HG03159 (cell line): ENCODE data around the gene DIP2C.

Experiments used
- ATAC-seq: cut with Tn5 transposase; IDR thresholded peaks from one replicate; pipeline ENCODE4 v1.9.1; 2021; ENCODE audit warnings: mild to moderate bottlenecking, moderate library complexity; ENCODE audit not compliant: unreplicated experiment

The DIP2C gene

DNA sequence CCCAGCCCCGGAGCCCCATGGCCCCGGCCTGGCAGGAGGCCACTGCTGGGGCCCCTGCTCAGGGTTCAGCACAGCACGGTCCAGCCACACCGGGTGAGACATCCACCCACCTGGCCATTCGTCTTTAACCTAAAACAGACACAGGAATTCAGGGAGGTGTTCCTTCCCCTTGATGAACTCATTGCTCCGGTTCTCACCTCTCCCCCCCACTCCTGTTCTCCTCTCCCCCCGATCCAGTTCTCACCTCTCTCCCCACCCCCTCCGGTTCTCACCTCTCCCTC, 129.8 kb downstream of the DIP2C start:
- no peak for ATAC-seq

DNA sequence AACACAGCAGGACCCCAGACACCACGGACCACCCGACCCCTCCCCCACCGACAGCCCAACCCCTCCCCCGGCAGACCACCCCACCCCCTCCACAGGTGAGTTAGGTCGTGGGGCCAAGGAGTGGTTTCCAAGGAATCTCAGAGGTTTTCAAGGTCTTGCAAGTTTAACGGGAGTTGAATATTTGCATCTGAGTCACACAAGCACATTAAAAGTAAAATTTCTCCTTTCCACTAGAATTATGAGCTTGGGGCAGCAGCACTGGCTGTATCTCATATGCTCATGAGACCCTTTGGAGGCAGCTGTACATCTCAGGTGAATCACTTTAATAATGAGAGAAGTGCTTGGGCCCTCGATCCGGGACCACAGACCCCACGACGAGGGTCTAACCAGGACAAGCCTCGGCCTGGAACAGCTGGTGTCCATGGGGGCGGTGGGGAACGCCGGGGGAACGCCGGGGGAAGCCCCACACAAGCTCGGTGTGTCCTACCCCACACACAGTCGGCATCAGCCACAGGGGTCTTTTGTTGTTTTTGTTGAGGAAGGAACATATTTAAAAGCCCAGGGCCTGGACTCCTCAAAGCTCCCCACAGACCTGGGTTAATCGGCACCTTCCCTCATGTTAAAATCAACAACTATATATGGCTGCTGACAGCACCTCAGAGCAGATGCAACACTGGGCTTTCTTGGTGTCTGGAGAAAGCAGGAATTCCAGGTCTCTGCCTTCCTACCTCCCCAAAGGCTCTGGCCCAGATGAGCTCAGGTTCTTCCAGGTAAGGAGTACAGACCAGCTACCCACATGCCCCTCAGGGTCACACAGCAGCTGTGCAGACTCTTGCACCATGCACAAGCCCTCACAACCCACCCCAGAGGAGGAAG, 130.3 kb downstream of the DIP2C start:
- ATAC-seq = no peak

DNA sequence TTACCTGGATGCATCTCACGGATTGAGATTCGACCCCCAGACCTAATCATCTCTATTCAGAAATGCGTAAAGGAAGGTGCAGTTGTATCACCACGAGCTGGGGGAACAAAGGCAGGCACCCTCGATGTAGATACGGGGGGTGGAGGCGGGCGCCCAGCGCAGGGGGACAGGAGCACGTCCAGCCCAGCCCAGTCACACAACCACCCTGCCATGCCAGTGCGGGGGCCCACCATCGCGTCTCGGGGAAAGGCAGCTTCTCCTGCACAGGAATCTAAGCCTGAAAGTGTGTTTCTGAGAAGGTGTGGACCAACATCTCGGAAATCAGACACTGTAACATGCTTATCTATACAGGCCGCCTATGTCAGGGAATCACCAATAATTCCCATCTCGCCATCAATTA, 131.1 kb downstream of the DIP2C start:
- ATAC-seq = no peak

DNA sequence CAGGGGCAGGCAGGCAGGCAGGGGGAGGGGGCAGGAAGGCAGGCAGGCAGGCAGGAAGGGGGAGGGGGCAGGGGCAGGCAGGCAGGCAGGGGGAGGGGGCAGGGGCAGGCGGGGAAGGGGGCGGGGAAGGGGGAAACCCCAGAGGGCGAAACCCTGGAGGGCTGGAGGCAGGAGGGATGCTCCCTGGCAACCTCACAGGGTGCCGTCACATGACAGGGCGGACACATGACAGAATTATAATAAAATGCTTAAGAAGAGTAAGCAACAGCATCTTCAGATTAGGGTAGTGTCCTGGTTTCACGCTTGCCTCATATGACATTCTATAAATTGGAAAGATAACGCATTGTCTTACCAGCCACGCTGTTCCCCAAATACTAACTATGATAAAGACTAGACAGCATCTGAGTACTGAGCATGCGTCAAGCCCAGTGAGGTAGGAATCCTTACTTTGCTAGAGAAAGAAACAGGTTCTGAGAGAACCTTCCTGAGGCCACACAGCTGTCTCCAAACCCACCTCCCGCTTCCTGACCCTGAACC, 131.6 kb downstream of the DIP2C start:
- no peak for ATAC-seq

DNA sequence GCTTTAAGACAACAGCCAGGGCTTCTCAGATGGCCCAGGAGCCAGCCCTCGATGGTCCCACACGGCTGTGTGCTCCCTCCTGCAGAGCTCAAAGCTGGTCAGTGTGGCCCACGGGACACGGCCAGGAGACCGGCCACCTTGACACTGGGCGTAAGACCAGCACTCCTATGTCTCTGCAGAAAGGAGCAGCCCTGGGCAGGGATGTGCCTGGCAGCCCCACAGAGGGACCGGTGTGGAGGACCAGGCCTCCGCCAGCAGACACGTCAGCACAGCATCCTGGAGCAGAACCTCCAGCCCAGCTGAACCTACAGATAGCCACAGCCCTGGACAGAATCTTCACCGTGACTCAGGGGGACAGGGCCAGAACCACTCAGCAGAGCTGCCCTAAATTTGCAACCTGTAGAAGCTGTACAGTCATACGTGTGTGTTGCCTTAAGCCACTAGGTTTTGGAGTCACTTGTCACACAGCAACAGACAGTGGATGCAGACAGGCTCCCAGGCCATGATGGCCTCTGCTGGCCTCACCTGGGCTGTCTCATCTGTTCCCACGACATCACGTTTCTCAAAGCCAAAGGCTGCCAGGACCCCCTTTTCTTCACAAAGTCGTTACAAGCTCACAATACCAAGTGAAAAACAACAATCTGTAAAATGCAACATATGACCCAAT, 132.4 kb downstream of the DIP2C start:
- no peak for ATAC-seq

DNA sequence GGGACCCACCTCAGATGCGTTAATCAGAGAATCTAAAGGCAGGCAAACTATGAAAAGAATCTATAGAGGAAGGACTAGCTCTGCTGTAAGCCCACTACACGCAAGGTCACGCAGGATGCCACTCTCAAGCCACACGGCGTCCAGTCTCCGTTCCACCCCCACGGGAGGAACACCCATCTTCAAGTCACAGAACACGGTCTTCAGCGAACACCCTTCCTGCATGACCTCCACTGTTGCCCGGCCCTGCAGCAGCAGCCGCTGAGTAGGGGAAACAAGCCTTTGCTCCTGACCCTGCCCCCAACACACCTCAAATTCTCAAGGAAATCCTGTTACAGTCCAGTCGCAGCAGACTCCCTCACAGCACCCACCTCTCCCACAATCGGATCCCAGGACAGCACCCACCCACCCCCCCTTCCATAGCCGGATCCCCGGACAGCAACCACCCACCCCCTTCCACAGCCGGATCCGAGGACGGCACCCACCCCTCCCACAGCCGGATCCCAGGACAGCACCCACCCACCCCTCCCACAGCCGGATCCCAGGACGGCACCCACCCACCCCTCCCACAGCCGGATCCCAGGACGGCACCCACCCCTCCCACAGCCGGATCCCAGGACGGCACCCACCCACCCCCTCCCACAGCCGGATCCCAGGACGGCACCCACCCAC, 133.7 kb downstream of the DIP2C start:
- no peak for ATAC-seq

DNA sequence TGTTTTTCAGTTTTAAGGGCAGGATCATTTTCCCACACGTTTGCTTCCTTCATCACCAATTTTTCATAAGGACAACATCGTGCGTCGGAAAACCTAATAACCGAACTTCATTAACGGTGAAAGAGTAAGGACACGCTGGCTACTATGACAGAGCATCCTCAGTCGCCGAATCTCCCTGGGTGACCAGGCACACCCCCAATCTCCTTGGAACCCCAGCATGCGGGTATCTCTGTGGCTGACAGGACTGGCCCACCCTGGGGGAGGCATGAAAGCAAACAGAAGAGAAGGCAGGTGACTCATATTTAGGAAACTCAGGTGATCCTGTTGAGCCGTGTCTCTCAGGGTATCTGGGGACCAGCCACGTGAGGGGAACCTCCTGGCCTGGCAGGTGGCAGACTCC, 134.2 kb downstream of the DIP2C start:
- no peak for ATAC-seq

DNA sequence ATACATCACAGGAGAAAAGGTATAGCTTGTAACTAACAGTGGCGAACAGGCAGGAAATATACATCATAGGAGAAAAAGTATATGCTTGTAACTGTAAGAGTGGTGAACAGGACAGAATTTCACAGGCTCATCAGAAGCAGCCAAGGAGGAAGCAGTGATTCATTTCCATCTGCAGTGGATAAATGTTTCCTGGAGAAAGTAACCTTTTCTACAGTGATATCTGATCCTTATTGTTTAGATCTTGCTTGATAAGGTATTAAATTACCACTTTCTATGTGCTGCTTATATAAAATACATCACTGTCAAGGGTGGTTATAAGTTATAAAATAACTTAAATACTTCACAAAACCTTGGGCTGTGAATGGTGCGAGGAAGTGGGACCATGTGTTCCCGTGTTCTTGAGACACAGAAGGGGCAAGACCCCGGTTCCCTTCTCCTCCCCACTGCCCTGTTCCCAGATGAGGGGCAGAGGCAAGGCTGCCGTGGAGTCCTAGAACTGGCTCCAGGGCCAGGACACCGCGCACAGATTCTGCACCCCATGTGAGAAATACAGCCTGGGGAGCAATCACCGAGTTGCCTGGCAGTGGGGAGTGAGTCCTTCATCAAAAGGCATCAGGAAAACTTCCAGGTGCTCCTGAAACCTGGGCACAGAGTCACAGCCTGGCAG, 135.2 kb downstream of the DIP2C start:
- ATAC-seq = no peak

DNA sequence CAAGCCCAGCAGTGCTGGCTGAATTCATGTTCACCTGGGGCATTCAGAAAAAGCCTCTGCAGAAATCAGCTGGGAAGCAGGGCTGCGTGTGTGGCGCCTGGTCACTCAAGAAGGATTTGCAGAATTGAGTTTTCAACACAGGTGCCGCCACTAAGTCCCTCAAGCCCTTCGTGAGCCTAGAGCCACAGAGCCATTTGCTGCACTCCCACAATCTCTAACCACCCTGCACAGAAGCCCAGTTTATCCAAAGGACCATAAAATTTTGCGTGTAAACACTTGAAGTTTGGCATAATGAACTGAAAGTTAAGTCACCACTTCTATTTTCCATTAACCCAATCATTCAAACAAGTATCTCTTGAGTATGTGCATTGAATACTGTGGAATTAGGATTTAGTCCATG, 136.2 kb downstream of the DIP2C start:
- ATAC-seq = no peak

DNA sequence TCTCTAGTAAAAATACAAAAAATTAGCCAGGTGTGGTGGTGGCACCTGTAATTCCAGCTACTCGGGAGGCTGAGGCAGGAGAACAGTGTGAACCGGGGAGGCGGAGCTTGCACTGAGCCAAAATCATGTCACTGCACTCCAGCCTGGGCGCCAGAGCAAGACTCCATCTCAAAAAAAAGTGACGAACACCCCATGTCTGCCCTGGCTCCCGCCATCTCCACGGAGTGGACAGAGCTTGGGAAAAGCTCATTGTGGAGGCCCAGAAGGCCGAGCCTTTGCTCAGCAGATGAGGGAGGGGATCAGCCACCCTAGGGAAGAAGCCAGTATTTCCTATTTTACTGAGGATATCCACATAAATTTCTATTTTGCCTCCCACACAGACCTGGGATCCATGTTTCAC, 136.8 kb downstream of the DIP2C start:
- no peak for ATAC-seq

DNA sequence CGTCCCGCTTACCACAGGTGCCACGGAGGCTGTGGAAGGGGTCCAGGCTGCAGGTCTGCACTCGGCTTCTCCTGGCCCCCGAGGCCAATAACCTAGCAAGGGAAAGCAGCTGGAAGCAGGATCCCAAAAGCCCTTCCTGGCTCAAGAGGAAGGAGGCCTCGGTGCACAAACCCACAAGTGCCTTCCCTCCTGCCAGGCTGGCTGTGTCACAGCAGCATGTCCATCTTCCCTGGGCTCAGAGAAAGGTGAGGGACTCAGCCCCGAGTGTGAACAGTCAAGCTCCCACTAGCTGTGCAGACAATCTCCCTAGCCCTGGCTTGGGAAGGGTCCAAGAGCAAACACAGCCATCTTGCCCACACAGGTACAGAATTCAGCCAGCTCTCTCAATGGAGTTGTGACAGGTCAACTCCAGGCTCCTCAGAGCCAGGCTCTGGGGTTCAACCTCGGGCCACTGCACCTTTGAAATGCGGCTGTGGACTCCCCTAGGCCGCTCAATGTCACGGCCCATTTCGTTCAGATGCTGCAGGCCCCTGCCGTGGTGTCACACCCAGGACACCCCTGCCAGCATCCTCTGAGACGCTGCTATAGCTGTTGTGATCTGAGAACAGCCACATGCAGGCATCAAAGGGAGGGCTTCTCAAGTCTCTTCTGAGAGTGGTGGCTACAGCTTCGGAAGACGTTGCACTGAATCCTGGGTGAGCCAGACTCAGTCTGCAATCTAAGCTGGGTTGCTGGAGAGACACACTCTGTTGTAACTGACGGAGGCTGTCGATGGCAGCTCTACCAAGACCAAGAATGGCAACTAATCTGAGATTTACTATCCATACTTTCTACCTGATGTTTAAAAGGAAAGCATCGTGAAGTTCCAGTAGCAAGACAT, 137.9 kb downstream of the DIP2C start:
- ATAC-seq = no peak

DNA sequence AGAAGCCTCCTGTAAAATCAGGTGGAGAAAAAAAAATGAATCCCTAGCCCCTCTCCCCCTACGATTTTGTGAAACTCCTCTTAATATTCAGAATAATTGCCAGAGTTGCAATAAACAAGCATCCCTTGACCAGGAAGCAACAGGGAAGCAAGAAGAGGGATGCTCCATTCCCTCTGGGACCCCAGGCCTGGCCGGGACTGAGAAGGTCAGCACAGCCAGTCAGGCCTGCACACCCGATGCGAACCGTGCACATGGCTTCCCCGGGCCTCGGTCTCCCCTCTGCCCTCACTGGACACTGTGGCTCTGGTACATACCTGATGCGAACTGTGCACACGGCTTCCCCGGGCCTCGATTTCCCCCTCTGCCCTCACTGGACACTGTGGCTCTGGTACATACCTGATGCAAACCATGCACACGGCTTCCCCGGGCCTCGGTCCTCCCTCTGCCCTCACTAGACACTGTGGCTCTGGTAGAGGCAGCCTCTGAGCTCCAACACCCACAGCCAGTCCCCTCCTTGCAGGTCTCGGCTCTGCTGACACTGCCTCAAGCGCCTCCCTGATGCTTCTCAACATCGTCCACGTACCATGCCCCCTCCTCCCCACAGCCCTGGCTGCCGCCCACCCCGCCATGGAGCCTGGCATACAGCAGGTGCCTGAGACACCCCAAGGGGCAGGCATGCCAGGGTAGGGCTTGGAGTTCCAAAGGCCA, 138.6 kb downstream of the DIP2C start:
- ATAC-seq = no peak

DNA sequence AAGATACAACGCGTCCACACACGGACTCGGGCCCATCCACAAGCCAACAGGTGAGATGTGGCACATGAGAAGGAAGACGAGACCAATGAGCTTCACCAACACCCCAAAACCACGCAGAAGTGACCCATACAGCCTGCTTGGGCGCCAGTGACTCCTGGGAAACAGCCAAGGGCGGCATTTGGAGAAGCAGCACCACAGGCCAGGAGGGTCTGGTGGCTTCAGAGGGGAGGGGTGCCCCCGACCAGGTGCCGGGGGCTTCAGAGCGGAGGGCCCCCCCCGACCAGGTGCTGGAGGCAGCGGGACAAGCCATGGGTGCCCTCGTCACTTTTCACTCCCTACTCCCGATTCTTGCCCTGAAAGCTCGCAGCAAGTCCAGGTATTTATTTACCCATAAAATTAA, 140.1 kb downstream of the DIP2C start:
- no peak for ATAC-seq

DNA sequence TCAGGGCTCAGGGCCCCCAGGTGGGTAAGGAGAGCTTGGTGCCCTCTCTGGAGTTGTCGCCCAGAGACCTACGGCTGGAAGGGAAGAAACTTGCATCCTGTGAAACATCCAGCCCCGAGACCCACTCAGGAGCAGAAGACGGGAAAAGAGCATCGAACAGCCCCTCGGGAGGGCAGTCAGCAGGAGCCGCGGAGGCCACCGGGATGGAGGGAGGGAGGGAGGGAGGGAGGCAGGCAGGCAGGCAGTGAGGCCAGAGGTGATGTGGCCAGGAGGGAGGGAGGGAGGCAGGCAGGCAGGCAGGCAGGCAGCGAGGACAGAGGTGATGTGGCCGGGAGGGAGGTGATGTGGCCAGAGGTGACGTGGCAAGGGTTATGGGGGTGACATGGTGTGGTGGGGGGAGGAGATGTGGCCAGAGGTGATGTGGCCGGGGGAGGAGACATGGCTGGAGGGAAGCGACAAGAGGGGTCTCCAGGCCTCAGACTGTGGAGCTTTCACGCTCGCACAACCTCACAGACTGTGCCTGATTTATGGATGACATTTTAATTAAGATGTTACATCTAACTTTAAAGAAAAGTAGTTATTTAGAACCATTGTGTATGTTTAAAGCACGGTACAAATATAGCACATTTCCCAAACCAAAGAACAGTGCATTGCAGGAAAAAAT, 141.1 kb downstream of the DIP2C start:
- no peak for ATAC-seq

DNA sequence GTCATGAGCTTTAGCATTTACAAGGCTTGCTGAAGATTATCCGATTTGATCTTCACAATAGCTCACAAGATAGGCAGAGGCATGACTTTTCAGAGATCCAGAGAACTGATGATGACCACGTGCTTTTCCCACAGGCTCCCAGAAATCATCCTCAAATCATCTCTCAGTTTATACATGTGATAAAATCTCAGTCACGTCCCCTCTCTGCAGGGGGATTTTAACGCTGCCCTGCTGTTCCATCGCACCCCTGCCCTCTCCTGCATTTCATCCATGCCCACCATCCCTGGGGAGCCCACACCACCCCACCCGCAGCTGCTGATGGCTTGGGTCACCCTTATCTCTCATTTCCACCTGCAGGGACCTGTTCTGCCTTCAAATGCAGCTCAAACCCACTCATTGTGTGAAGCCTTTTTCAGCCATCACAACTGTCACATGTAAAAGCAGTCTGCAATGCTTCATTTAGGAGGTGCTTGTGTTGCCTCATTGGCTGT, 141.8 kb downstream of the DIP2C start:
- no peak for ATAC-seq

DNA sequence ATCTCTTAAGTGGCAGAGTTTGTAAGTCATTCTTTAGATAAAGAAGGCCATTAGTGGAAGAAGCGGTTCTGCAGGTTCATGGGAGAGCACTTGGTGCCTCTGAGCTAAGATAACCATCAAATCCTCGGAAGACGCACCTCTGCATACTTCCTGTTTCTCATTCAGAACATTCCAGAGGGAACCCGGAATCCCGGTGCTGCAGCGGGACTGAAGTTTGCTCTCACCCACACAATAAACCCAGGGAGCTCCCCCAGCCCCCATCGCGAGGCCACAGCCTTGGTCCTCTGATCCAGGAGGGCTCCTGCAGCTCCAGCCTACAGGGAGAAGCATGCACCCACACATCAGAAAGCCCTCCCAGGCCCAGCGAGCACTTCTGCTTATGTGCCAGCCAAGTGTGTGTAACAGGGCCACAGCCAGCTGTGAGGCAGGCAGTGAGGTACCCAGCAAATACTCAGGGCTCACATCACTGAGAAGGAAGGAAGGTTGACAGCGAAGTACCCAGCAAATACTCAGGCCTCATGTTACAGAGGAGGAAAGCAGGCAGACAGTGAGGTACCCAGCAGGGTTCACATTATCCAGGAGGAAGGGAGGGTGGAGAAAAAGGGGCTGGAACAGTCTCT, 142.4 kb downstream of the DIP2C start:
- ATAC-seq = no peak

DNA sequence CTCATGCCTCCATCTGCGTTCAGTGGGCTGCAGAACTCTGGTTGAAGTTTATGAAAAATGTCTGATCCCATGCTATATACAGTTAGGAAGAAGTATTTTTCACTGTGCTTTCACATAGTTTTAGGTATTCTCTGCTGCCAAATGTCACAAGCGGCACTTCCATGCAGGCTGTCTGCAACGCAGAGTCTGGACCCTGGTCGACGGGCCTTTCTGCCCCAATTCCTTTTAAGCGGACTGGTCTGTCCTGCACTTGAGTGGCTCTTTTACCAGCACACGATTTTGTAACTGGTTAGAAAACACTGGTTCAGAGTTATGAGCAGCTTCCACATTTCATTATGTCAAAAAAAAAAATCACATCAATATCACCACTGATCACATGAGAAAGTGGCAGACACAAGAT, 143.0 kb downstream of the DIP2C start:
- no peak for ATAC-seq
